Keratinocyte (primary cell): Measurements from ENCODE around the gene BGN. TPM values are rescaled to one million over a fixed set of nuclear protein-coding genes. Genes with fewer than 3 reads are reported as not detected.

Source experiments
- DNase-seq: peaks from one replicate; pipeline ENCODE4 v3.0.0-alpha.2; 2011; ENCODE audit warnings: low read depth, missing footprints, low spot score
- FAIRE-seq: peaks from 2 replicates; lab custom pipeline; 2011; peaks lifted over from hg19 to GRCh38; lab: Jason Lieb, UNC
- H2AFZ ChIP-seq: 2 replicates; pipeline ENCODE4 v1.6.0; 2012; ENCODE audit warnings: low read length, control low read depth, inconsistent platforms; ENCODE audit not compliant: control insufficient read depth
- H3K27ac ChIP-seq: 2 replicates; pipeline ENCODE4 v1.5.1; 2011; ENCODE audit warnings: low read length; ENCODE audit not compliant: control insufficient read depth, insufficient read depth
- H3K27me3 ChIP-seq: 3 replicates; pipeline ENCODE4 v1.6.0; 2011; ENCODE audit warnings: low read length; ENCODE audit not compliant: control insufficient read depth, insufficient read depth; ENCODE audit errors: extremely low read depth
- H3K36me3 ChIP-seq, 2 experiments: 2 replicates in 1 of 2; 3 replicates in 1 of 2; pipeline ENCODE4 v1.5.1; 2011; ENCODE audit warnings: low read length in 2 of 2, mild to moderate bottlenecking in 1 of 2; ENCODE audit not compliant: control insufficient read depth in 2 of 2, insufficient read depth in 2 of 2; ENCODE audit errors: extremely low read depth in 1 of 2
- H3K4me1 ChIP-seq: 3 replicates; pipeline ENCODE4 v1.5.1; 2011; ENCODE audit warnings: low read length; ENCODE audit not compliant: control insufficient read depth, insufficient read depth; ENCODE audit errors: extremely low read depth
- H3K4me2 ChIP-seq: 3 replicates; pipeline ENCODE4 v1.6.0; 2011; ENCODE audit warnings: low read depth, low read length; ENCODE audit not compliant: control insufficient read depth, insufficient read depth; ENCODE audit errors: extremely low read depth
- H3K4me3 ChIP-seq, 3 experiments: fragments of 200-600 bp in 1 of 3; sonication (generic) in 1 of 3; 2 replicates in 2 of 3; 3 replicates in 1 of 3; pipeline ENCODE4 v1.5.1; 2011 to 2016; ENCODE audit warnings: low read length in 3 of 3, mild to moderate bottlenecking in 3 of 3, control low read depth in 2 of 3, inconsistent platforms in 1 of 3, low read depth in 1 of 3, mixed read lengths in 1 of 3, mixed run types in 1 of 3, moderate library complexity in 1 of 3; ENCODE audit not compliant: control insufficient read depth in 2 of 3, insufficient read depth in 2 of 3; ENCODE audit errors: extremely low read depth in 1 of 3
- H3K79me2 ChIP-seq: 2 replicates; pipeline ENCODE4 v1.6.0; 2012; ENCODE audit warnings: low read length; ENCODE audit not compliant: control insufficient read depth, insufficient read depth
- H3K9ac ChIP-seq: 3 replicates; pipeline ENCODE4 v1.6.0; 2011; ENCODE audit warnings: low read length; ENCODE audit not compliant: control insufficient read depth, insufficient read depth; ENCODE audit errors: extremely low read depth
- H3K9me1 ChIP-seq: 3 replicates; pipeline ENCODE4 v1.6.0; 2011; ENCODE audit warnings: low read length; ENCODE audit not compliant: control insufficient read depth, insufficient read depth; ENCODE audit errors: extremely low read depth
- H3K9me3 ChIP-seq: 2 replicates; pipeline ENCODE4 v1.5.1; 2012; ENCODE audit warnings: low read depth, low read length; ENCODE audit not compliant: control insufficient read depth
- H4K20me1 ChIP-seq: 3 replicates; pipeline ENCODE4 v1.6.0; 2011; ENCODE audit warnings: low read length; ENCODE audit not compliant: control insufficient read depth, insufficient read depth; ENCODE audit errors: extremely low read depth
- EZH2 ChIP-seq: IDR thresholded peaks from one replicate; pipeline ENCODE4 v1.6.1; 2012; ENCODE audit warnings: inconsistent platforms, mild to moderate bottlenecking, low read length, moderate library complexity
- dilution Hi-C: fragments of 300-500 bp; cut with MboI; formaldehyde crosslinking; loops from one replicate; pipeline ENCODE4 v1.7.0; 2020; ENCODE audit warnings: low sequenced_read_pairs; ENCODE audit not compliant: extremely low pct_ligation_motif_present
- polyA plus RNA-seq, 5 experiments: library from polyadenylated mRNA; depleted of rRNA in 3 of 5; stranded (reverse) in 3 of 5; stranded (forward) in 1 of 5; unstranded in 1 of 5; fragments of >200 nt; gene quantifications; 1 replicate in 1 of 5; 2 replicates in 3 of 5; 3 replicates in 1 of 5; pipeline versions ENCODE4 v1.2.1 to v1.2.3, GENCODE V29; 2011 to 2012; ENCODE audit warnings: missing spikeins in 2 of 5, low read depth in 1 of 5, low replicate concordance in 1 of 5
- TF ChIP-seq, protein P1 (sequence below), 3 experiments: IDR thresholded peaks in 1 of 3; conservative IDR thresholded peaks in 1 of 3; optimal IDR thresholded peaks in 1 of 3; 2 replicates in 2 of 3; 3 replicates in 1 of 3; pipeline versions ENCODE3 to v1.5.1; 2011; ENCODE audit warnings: low read length in 3 of 3, mild to moderate bottlenecking in 3 of 3, moderate library complexity in 2 of 3, control low read depth in 1 of 3, inconsistent platforms in 1 of 3; ENCODE audit not compliant: insufficient read depth in 2 of 3; ENCODE audit errors: extremely low read depth in 1 of 3

BGN gene
- polyA plus RNA-seq, 1 donor (not counting 4 experiments of a cell fraction or from before 2014, with no cell fraction given): 0.07 TPM

DNA sequence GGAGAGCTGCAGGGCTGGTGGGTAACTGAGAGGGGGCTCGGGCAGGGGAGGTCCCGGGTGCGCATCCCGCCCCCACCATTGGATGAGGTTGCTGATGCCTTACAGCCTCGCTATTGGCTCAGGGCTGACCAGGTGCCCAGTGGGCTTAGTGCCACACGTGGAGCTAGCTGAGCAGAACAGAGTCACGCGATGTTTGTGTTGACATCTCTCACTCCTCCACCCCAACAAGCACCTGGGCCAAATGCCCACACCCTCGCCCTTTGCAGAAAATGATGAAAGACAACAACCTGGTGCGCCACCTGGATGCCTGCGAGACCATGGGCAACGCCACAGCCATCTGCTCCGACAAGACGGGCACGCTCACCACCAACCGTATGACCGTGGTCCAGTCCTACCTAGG lies 54.5 kb downstream of the BGN start:
- no peak for FAIRE-seq

DNA sequence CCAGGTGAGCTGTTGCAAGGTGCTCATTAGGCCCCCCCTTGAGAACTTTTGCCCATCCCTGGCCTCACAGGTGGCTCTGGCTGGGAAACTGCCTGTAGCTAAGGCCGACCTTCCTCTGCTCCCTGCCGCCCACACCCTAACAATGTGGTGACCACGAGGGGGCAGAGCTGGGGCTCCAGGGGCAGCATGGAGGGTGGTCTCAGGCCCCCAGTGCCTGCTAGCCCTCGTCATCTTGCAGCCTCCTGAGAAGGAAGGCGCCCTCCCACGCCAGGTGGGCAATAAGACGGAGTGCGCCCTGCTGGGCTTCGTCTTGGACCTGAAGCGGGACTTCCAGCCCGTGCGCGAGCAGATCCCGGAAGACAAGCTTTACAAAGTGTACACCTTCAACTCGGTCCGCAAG lies 55.0 kb downstream of the BGN start:
- Histone ChIP-seq H3K27ac (no peak overlapping the region), H3K36me3 (no peaks in the 10 kb centered on the region), H3K9me3 (no peaks in the 10 kb centered on the region), H3K79me2 (no peaks in the 10 kb centered on the region), H3K4me2 (no peak overlapping the region), H3K9me1 (no peaks in the 10 kb centered on the region), H3K4me3 (no peak overlapping the region), H2AFZ (no peak overlapping the region), H3K9ac (no peak overlapping the region), H3K27me3 (no peaks in the 10 kb centered on the region), H3K4me1 (no peaks in the 10 kb centered on the region), H4K20me1 (no peaks in the 10 kb centered on the region)
- dilution Hi-C loops: no loop called here
- FAIRE-seq (no peak), DNase-seq (no peak)
- no peak for TF ChIP-seq EZH2
- TF ChIP-seq, protein P1, sequence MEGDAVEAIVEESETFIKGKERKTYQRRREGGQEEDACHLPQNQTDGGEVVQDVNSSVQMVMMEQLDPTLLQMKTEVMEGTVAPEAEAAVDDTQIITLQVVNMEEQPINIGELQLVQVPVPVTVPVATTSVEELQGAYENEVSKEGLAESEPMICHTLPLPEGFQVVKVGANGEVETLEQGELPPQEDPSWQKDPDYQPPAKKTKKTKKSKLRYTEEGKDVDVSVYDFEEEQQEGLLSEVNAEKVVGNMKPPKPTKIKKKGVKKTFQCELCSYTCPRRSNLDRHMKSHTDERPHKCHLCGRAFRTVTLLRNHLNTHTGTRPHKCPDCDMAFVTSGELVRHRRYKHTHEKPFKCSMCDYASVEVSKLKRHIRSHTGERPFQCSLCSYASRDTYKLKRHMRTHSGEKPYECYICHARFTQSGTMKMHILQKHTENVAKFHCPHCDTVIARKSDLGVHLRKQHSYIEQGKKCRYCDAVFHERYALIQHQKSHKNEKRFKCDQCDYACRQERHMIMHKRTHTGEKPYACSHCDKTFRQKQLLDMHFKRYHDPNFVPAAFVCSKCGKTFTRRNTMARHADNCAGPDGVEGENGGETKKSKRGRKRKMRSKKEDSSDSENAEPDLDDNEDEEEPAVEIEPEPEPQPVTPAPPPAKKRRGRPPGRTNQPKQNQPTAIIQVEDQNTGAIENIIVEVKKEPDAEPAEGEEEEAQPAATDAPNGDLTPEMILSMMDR (optimal IDR thresholded peaks at IDR 0.05 in 1 of 3, IDR thresholded peaks at IDR 0.05 in 1 of 3, conservative IDR thresholded peaks at IDR 0.05 in 1 of 3; ENCODE audit: extremely low read depth in 1 of 3, insufficient read depth in 2 of 3, low read length in 3 of 3): no peak

More for the DNA sequence above, 54.5 kb downstream of the BGN start:
- no peak for DNase-seq
- dilution Hi-C loops: no loop called here
- H2AFZ ChIP-seq: no peak overlapping the region
- no peak overlapping the region for H3K4me2 ChIP-seq
- H3K27me3 ChIP-seq: no peaks in the 10 kb centered on the region
- no peaks in the 10 kb centered on the region for H3K9me1 ChIP-seq
- no peaks in the 10 kb centered on the region for H3K36me3 ChIP-seq
- H3K9me3 ChIP-seq: no peaks in the 10 kb centered on the region
- no peaks in the 10 kb centered on the region for H3K4me1 ChIP-seq
- H4K20me1 ChIP-seq: no peaks in the 10 kb centered on the region
- no peaks in the 10 kb centered on the region for H3K79me2 ChIP-seq
- TF ChIP-seq EZH2: no peak
- TF ChIP-seq, protein P1 (optimal IDR thresholded peaks at IDR 0.05 in 1 of 3, IDR thresholded peaks at IDR 0.05 in 1 of 3, conservative IDR thresholded peaks at IDR 0.05 in 1 of 3; ENCODE audit: extremely low read depth in 1 of 3, insufficient read depth in 2 of 3, low read length in 3 of 3): no peak
- H3K9ac ChIP-seq: no peak overlapping the region
- H3K27ac ChIP-seq: no peak overlapping the region
- no peak overlapping the region for H3K4me3 ChIP-seq
